ENCODE measurements around the gene EDARADD. TPM values are rescaled to one million over a fixed set of nuclear protein-coding genes. Genes with fewer than 3 reads are reported as not detected.

The EDARADD gene
- total RNA-seq, 1 experiment from 2014 or later = 0.30 TPM

GRCh38 chr1:236518322-236518721 lies 124.2 kb downstream of the EDARADD start:
- no peak for TF ChIP-seq CTCF (IDR thresholded peaks at IDR 0.05 in 2 of 3, conservative IDR thresholded peaks at IDR 0.05 in 1 of 3; ENCODE audit: borderline replicate concordance in 1 of 3, insufficient read depth in 1 of 3, low read depth in 2 of 3, low read length in 2 of 3)
- no peak for TF ChIP-seq REST (IDR thresholded peaks at IDR 0.05; ENCODE audit: low read depth)
- TF ChIP-seq RAD21 (IDR thresholded peaks at IDR 0.05; ENCODE audit: low read depth) = no peak
- TF ChIP-seq EZH2 (IDR thresholded peaks at IDR 0.05) = no peak
- TF ChIP-seq EZH2phosphoT487 (IDR thresholded peaks at IDR 0.05; ENCODE audit: borderline replicate concordance) = no peak
- no peak for TF ChIP-seq FOSL1 (IDR thresholded peaks at IDR 0.05; ENCODE audit: low read depth)
- no peak for TF ChIP-seq CEBPB (IDR thresholded peaks at IDR 0.05; ENCODE audit: low read depth)
- no peak for TF ChIP-seq SP1 (IDR thresholded peaks at IDR 0.05; ENCODE audit: low read depth)
- no peak for TF ChIP-seq EGR1 (IDR thresholded peaks at IDR 0.05; ENCODE audit: low read depth)
- TF ChIP-seq YY1 (IDR thresholded peaks at IDR 0.05; ENCODE audit: extremely low read depth, insufficient replicate concordance, low read depth, low read length) = no peak
- no peak for TF ChIP-seq TCF7L2 (IDR thresholded peaks at IDR 0.05; ENCODE audit: borderline replicate concordance, extremely low read depth, insufficient read depth, insufficient read length)
- TF ChIP-seq POLR2AphosphoS5 (IDR thresholded peaks at IDR 0.05; ENCODE audit: low read depth, low read length) = no peak
- no peak for TF ChIP-seq ATF3 (IDR thresholded peaks at IDR 0.05)
- Histone ChIP-seq H3K4me3 (replicated peaks in 1 of 2; ENCODE audit: low read depth in 1 of 2, low read length in 2 of 2) (no peak overlapping the region), H3K9me3 (ENCODE audit: control insufficient read depth in 1 of 2, insufficient read depth in 1 of 2, low read depth in 1 of 2, low read length in 2 of 2) (no peaks in the 10 kb centered on the region), H3K36me3 (ENCODE audit: control insufficient read depth in 1 of 2, insufficient read depth in 2 of 2, low read length in 2 of 2) (no peaks in the 10 kb centered on the region), H3K9ac (ENCODE audit: low read length) (no peak overlapping the region), H4K20me1 (ENCODE audit: insufficient read depth) (no peaks in the 10 kb centered on the region), H3K27me3 (ENCODE audit: insufficient read depth, low read length) (no peaks in the 10 kb centered on the region), H3K4me2 (ENCODE audit: low read length) (no peak overlapping the region), H3K4me1 (ENCODE audit: control insufficient read depth in 1 of 2, insufficient read depth in 2 of 2, low read length in 2 of 2) (peaks cover 3 to 7% of the 10 kb centered on the region in 2 experiments; a peak in 2 of 4 replicates), H2AFZ (ENCODE audit: low read depth, low read length, poor library complexity, severe bottlenecking) (no peak overlapping the region), H3K27ac (ENCODE audit: low read depth, low read length) (no peak overlapping the region), H3K9me2 (ENCODE audit: insufficient read depth) (no peaks in the 10 kb centered on the region), H3K79me2 (ENCODE audit: insufficient read depth, low read length) (no peaks in the 10 kb centered on the region)
- BruUV-seq (replicated peaks) = no TSS peak
- CTCF ChIA-PET = no interaction called here
- intact Hi-C loops (cut with micrococcal nuclease) = no loop called here
- DNase-seq (ENCODE audit: low read depth, low spot score) = no peak
- no peak for ATAC-seq
- RAD21 ChIA-PET (ENCODE audit: low non-redundant PET in 1 of 2, low total read pairs in 2 of 2, uncharacterized antibody in 2 of 2, unreplicated experiment in 2 of 2) = no interaction called here
- POLR2A ChIA-PET = no interaction called here

Measured in HCT116 (cell line).